SH-SY5Y (cell line): ENCODE data around the gene HBQ1.

Experiments used
- GATA2 ChIP-seq: IDR thresholded peaks from 2 replicates; pipeline ENCODE4 v1.6.1; 2011; ENCODE audit warnings: mild to moderate bottlenecking, low read depth, low read length
- GATA3 ChIP-seq: IDR thresholded peaks from 2 replicates; pipeline ENCODE4 v1.6.1; 2011; ENCODE audit warnings: low read depth, mild to moderate bottlenecking, low read length, moderate library complexity

HBQ1 gene

GRCh38 chr16:187330-187729 lies 7.1 kb downstream of the HBQ1 start:
- TF ChIP-seq GATA3 = no peak
- no peak for TF ChIP-seq GATA2

DNA sequence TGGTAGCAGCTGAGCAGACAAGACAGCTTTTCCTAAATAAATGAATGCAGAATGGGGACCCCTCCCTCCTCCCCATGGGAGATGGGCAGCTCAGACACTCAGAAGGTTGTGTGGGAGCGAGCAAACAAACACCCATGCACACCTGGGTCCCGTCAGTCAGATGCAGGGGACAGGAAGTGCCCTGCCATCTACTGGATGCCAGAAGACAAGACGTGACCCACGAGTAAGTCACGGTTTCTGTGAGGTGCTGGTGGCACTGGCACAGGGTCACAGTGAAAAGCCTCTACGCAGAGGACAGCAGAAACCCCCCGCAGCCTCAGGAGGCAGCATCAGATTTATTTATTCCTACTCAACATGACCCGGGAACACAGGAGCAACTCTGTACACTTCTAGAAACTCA lies 8.4 kb downstream of the HBQ1 start:
- TF ChIP-seq GATA2 (no peak), GATA3 (no peak)

- TF ChIP-seq GATA2 (no peak), GATA3 (no peak)
Measured at GRCh38 chr16:189604-190186, 9.4 kb downstream of the HBQ1 start.

DNA sequence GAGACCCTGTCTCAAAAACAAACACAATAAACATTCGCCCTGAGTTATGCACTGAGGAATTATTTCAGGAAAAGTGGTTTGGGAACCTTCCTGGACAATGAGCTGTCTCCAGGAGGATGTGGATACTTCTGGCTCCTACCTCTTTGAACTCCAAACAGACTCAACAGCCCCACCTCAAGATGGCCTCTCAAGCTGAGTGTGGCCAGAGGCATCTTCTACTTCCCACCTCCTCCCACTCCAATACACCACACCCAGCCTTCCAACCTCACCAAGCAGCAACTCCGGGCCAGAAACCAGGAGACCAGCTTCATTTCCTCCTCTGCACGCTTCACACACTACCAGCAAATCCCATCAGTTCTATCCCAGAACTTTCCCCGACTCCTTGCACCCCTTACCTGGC lies 11.6 kb downstream of the HBQ1 start:
- TF ChIP-seq GATA3 (no peak), GATA2 (no peak)

- TF ChIP-seq GATA3 = no peak
- no peak for TF ChIP-seq GATA2
Measured at GRCh38 chr16:192686-193085, 12.4 kb downstream of the HBQ1 start.

DNA sequence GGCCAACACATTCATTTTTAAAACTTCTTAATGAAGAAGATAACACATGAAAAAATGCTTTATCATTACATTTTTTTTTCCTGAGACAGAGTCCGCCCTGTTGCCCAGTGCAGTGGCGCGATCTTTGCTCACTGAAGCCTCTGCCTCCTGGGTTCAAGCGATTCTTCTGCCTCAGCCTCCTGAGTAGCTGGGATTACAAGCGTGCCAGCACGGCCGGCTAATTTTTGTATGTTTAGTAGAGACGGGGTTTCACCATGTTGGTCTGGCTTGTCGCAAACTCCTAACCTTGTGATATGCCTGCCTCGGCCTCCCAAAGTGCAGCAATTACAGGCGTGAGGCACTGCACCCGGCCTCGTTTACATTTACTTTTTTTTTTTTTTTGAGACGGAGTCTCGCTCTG lies 13.2 kb downstream of the HBQ1 start:
- TF ChIP-seq GATA2 (no peak), GATA3 (no peak)

DNA sequence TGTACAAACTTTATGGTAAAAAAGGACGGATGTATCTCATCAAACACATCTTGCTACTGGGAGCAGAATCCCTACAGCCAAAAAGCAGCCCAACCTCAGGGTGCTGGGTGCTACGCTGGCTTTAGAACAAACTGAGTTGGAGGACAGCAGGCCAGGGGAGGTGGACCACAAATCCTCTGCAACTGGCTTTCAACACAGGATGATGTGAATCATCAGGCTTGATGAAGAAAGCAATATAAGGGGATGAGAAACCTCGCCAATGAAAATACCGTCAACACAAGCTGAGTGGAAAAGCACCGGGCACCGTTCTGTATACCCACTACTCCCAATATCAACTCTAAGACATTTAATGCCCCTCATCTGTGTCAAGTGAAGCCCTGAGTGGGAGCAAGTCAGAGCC lies 14.3 kb downstream of the HBQ1 start:
- TF ChIP-seq GATA2 (no peak), GATA3 (no peak)

- TF ChIP-seq GATA3 = no peak
- no peak for TF ChIP-seq GATA2
Measured at GRCh38 chr16:200388-200787, 20.1 kb downstream of the HBQ1 start.

DNA sequence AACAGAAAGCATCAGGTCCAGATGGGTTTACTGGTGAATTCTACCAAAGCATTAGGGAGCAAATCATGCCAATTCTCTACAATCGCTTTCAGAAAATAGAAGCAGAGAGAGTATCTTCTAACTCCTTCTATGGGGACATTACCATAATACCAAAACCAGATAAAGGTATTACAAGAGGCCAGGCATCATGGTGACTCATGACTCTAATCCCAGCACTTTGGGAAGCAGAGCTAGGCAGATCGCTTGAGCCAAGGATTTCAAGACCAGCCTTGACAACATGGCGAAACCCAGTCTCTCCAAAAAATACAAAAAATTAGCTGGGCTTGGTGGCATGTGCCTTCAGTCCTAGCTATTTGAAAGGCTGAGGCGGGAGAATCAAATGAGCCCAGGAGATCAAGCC lies 23.0 kb downstream of the HBQ1 start:
- TF ChIP-seq GATA3 = no peak
- no peak for TF ChIP-seq GATA2

DNA sequence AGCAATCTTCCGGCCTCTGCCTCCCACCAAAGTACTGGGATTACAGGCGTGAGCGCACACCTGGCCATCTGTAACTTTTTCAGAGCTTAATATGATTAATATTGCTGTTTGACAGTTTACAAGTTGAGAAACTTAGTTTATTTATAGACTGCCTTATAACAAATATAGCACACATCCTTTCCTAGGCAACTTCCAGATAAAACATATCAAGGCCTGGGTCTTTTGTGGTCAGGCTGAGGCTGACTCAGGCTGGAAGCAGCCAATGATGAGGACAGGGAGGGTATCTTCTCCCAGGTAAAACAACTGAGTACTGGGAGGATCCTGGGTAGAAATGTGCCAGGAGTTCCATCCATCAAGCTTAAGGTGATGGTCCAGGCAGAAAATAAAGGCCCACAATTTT lies 32.7 kb downstream of the HBQ1 start:
- TF ChIP-seq GATA3 = no peak
- TF ChIP-seq GATA2 = no peak

GRCh38 chr16:220021-220420 lies 39.8 kb downstream of the HBQ1 start:
- TF ChIP-seq GATA3 (no peak), GATA2 (no peak)

GRCh38 chr16:228151-228851 lies 48.0 kb downstream of the HBQ1 start:
- TF ChIP-seq GATA2 (no peak), GATA3 (no peak)

DNA sequence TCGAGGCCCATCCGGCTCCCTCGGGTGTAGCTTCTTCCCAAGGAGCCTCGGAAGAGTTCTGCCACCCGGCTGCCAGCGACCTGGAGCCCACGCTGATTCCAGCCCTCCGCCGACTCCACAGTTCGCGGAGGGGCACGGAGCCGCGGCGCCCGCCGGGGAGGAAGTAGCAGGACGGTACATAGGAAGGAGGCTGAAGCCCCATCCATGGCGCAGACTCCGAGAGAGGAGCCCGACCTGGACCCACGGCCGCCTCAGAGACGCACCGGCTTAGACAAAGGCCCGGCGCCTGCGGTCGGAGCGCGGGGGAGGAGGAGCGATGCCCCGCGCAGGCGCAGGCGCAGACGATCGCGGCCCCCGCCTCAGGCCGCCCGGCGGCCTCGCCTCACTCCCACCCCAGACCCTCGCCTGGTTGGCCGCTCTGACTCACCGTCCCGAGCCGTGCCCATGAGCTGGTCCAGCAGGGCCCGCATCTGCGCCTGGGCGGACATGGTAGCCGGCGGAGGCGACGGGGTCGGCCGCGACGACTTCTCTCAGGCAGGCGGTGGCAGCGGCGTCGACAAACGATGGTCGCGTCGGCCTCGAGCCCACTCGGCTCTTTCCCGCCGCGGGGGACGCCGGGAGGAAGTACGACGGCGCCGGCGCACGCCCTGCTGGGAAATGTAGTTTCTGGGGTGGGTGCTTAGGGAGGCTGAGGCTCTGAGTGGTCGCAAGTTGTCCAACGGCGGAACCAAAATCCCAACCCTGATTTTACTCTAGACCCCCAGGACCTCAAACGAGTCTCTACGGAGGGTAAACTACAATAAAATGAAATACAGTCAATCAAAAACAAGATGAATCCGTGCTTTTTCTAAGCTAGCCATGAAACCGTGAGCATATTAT lies 48.8 kb downstream of the HBQ1 start, which contains the start of gene LUC7L:
Gene LUC7L (minus strand): TSS at position 598 of the 879 bp plus-strand sequence. CDS start 110 bp downstream, at position 488.
- TF ChIP-seq GATA3 (no peak), GATA2 (no peak)

GRCh38 chr16:229731-230281 lies 49.5 kb downstream of the HBQ1 start:
- TF ChIP-seq GATA3 (no peak), GATA2 (no peak)
